Measurements from ENCODE around the gene RAB2B. TPM values are rescaled to one million over a fixed set of nuclear protein-coding genes. Genes with fewer than 3 reads are reported as not detected.

Gene RAB2B
- total RNA-seq, 1 experiment from 2014 or later: 25.2 TPM

DNA sequence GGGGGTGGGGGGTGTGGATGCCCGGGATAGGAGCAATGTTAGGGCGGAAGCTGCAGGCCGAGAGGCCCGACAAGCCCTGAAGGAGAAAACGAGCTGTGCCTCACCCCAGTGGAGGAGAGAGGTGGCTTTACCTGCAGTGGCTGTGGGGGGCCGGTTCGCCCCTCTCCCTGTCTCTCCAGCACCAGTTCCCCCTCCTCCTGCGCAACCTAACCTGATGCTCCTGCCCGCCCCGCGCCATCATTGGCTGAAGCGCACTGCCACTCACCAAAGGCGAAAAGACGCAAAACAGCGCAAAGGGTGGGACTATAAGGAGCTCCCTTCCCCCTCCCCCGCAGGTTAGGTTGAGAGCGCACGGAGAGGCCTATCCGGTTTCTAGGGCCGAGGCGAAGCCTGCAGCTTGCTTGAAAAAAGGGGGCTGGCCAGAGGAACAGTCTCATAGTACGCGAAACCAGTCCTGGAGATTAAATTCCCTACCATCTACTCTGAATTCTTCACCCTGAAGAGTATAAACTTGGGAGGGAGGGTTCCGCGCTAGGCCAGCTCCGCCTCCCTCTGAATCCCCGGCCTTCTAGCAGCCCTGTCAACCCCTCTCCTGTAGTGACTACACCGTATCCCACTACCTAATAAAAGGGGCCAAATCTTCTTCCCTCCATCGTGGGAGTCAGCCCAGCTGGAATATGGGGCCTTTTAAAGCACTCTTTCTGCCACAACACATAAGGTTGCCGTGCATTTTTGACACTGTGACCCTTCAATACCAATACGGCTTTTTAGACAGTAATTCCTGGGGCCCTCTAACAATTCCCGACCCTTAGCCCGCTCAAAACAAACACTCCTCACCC is 39.5 kb downstream of the RAB2B start:
- Mint-ChIP-seq H3K27me3 (ENCODE audit: unreplicated experiment) (no peaks in the 10 kb centered on the region), H3K27ac (ENCODE audit: unreplicated experiment) (peak overlapping the region; percentile 79), H3K9me3 (ENCODE audit: low read depth, unreplicated experiment) (no peaks in the 10 kb centered on the region), H3K4me3 (ENCODE audit: low read depth, unreplicated experiment) (peak overlapping the region; percentile 82), H3K4me1 (ENCODE audit: low read depth, unreplicated experiment) (peaks cover 19% of the 10 kb centered on the region), H3K36me3 (ENCODE audit: insufficient read depth, unreplicated experiment) (peaks cover 28% of the 10 kb centered on the region)
- BruUV-seq (replicated peaks): no TSS peak
- TF ChIP-seq, protein P1, sequence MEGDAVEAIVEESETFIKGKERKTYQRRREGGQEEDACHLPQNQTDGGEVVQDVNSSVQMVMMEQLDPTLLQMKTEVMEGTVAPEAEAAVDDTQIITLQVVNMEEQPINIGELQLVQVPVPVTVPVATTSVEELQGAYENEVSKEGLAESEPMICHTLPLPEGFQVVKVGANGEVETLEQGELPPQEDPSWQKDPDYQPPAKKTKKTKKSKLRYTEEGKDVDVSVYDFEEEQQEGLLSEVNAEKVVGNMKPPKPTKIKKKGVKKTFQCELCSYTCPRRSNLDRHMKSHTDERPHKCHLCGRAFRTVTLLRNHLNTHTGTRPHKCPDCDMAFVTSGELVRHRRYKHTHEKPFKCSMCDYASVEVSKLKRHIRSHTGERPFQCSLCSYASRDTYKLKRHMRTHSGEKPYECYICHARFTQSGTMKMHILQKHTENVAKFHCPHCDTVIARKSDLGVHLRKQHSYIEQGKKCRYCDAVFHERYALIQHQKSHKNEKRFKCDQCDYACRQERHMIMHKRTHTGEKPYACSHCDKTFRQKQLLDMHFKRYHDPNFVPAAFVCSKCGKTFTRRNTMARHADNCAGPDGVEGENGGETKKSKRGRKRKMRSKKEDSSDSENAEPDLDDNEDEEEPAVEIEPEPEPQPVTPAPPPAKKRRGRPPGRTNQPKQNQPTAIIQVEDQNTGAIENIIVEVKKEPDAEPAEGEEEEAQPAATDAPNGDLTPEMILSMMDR (IDR thresholded peaks at IDR 0.05; ENCODE audit: unreplicated experiment): no peak
- CTCF ChIA-PET: interaction anchor here (0.7 to 1.1 kb wide), 3 partner anchors 19 to 401 kb away, joined by 3 to 31 read pairs (median 5); partner anchors contain the start of genes CHD8 and TOX4
- peak; percentile 98 for DNase-seq
- intact Hi-C loops (cut with micrococcal nuclease; ENCODE audit: unreplicated experiment): no loop called here

DNA sequence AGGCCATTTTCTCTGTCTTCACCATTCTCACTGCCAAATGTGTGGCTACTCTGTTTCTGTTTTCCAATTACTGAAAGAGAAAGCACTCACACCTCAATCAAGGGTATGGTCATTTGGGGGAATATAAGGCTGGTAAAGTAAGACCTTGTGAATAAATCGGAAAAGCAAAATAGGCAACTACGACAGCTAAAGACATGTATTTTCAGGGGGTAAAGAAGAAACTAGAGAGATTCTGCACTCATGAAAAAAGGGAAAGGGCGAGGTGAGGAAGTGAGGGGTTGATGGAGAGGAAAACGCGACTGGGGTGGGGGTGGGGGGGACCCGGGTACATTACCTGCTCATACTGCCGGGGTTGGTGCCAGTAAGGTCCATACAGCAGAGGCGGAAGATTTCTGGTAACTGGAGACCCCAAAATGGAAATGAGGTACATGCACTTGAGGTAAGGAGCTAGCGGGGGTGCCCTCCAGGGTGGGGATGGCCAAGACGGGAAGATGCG is 40.1 kb downstream of the RAB2B start:
- intact Hi-C loops (cut with micrococcal nuclease; ENCODE audit: unreplicated experiment): no loop called here
- Mint-ChIP-seq H3K36me3 (ENCODE audit: insufficient read depth, unreplicated experiment) (peaks cover 28% of the 10 kb centered on the region), H3K27me3 (ENCODE audit: unreplicated experiment) (no peaks in the 10 kb centered on the region), H3K27ac (ENCODE audit: unreplicated experiment) (peak overlapping the region; percentile 79), H3K9me3 (ENCODE audit: low read depth, unreplicated experiment) (no peaks in the 10 kb centered on the region), H3K4me3 (ENCODE audit: low read depth, unreplicated experiment) (peak overlapping the region; percentile 82), H3K4me1 (ENCODE audit: low read depth, unreplicated experiment) (peaks cover 19% of the 10 kb centered on the region)
- TF ChIP-seq, protein P1 (IDR thresholded peaks at IDR 0.05; ENCODE audit: unreplicated experiment): no peak
- no TSS peak for BruUV-seq (replicated peaks)
- CTCF ChIA-PET: interaction anchor here (0.7 to 1.1 kb wide), 3 partner anchors 19 to 401 kb away, joined by 3 to 31 read pairs (median 5); partner anchors contain the start of genes CHD8 and TOX4
- DNase-seq: no peak

DNA sequence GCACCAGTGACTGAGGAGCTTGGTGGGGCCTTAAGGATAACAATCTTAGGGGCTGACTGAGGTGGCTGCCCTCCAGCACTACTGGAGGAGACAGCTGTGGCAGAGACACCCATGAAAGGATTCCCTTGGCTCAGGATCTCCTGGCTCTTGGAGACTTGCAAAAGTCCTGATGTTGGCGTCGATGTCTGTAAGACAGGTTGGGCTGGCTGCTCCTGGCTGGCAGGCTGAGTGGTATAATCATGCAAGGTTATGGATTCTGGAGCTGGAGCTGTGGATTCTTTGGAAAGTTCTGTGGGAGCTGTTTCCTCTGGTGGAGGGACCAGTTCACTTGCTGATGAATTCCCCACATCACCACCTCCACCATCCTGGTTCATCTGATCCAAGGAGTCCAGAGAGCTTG is 45.6 kb downstream of the RAB2B start:
- Mint-ChIP-seq H3K4me3 (ENCODE audit: low read depth, unreplicated experiment) (no peak overlapping the region), H3K4me1 (ENCODE audit: low read depth, unreplicated experiment) (peaks cover 10% of the 10 kb centered on the region), H3K36me3 (ENCODE audit: insufficient read depth, unreplicated experiment) (peaks cover 20% of the 10 kb centered on the region), H3K27ac (ENCODE audit: unreplicated experiment) (no peak overlapping the region), H3K27me3 (ENCODE audit: unreplicated experiment) (no peaks in the 10 kb centered on the region), H3K9me3 (ENCODE audit: low read depth, unreplicated experiment) (no peaks in the 10 kb centered on the region)
- no peak for DNase-seq
- CTCF ChIA-PET: no interaction called here
- no TSS peak for BruUV-seq (replicated peaks)
- TF ChIP-seq, protein P1 (IDR thresholded peaks at IDR 0.05; ENCODE audit: unreplicated experiment): no peak
- intact Hi-C loops (cut with micrococcal nuclease; ENCODE audit: unreplicated experiment): no loop called here

DNA sequence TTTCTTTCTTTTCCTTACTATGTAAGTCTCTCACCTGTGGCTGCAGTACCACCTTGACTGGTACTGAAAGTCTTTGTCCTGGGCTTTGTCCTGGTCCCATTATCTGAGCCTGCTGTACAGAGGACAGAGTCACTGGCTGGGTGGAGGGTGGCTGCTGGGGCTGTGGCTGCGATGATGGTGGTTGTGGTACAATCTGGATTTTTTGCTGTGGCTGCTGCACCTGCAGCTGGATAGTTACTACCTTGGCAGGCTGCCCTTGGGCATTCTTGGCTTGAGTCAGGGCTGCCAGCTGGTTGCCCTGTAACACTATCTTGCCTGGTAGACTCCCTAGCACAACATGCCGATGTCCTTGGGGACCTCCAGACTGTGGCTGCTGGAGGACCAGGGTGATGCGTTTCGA is 47.8 kb downstream of the RAB2B start:
- intact Hi-C loops (cut with micrococcal nuclease; ENCODE audit: unreplicated experiment): no loop called here
- CTCF ChIA-PET: no interaction called here
- H3K4me3 Mint-ChIP-seq (ENCODE audit: low read depth, unreplicated experiment): no peak overlapping the region

More for the DNA sequence above, 47.8 kb downstream of the RAB2B start:
- DNase-seq: no peak
- TF ChIP-seq, protein P1 (IDR thresholded peaks at IDR 0.05; ENCODE audit: unreplicated experiment): no peak
- Mint-ChIP-seq H3K4me1 (ENCODE audit: low read depth, unreplicated experiment) (no peaks in the 10 kb centered on the region), H3K27me3 (ENCODE audit: unreplicated experiment) (no peaks in the 10 kb centered on the region), H3K9me3 (ENCODE audit: low read depth, unreplicated experiment) (no peaks in the 10 kb centered on the region), H3K27ac (ENCODE audit: unreplicated experiment) (no peak overlapping the region), H3K36me3 (ENCODE audit: insufficient read depth, unreplicated experiment) (peaks cover 33% of the 10 kb centered on the region)
- BruUV-seq (replicated peaks): no TSS peak

All from Calu3 (cell line).